Measurements from ENCODE around the gene PIAS4.
"Not testable (repeated sequence)": the region's sequence is repeated elsewhere in the genome, so short reads cannot be mapped to it uniquely, and the experiment has no call there.

DNA sequence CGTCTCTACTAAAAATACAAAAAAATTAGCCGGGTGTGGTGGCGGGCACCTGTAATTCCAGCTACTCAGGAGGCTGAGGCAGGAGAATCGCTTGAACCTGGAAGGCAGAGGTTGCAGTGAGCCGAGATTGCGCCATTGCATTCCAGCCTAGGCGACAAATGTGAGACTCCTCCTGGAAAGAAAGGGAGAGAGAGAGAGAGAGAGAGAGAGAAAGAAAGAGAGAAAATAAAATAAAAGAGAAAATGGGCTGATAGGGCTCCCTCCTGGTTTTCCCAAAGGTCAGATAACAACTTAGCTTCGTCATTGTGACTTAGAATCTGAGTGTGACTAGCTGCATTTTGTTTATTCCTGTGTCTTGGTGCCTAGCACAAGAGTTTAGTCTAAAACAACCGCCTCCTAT lies 2.1 kb upstream of the PIAS4 start:
- TF ChIP-seq, protein P1, sequence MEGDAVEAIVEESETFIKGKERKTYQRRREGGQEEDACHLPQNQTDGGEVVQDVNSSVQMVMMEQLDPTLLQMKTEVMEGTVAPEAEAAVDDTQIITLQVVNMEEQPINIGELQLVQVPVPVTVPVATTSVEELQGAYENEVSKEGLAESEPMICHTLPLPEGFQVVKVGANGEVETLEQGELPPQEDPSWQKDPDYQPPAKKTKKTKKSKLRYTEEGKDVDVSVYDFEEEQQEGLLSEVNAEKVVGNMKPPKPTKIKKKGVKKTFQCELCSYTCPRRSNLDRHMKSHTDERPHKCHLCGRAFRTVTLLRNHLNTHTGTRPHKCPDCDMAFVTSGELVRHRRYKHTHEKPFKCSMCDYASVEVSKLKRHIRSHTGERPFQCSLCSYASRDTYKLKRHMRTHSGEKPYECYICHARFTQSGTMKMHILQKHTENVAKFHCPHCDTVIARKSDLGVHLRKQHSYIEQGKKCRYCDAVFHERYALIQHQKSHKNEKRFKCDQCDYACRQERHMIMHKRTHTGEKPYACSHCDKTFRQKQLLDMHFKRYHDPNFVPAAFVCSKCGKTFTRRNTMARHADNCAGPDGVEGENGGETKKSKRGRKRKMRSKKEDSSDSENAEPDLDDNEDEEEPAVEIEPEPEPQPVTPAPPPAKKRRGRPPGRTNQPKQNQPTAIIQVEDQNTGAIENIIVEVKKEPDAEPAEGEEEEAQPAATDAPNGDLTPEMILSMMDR (IDR thresholded peaks at IDR 0.05; ENCODE audit: insufficient read depth, low read depth, low read length), result not testable (repeated sequence)
- TF ChIP-seq EZH2 (IDR thresholded peaks at IDR 0.05; ENCODE audit: insufficient read depth, low read length), result not testable (repeated sequence)

All from astrocyte (in vitro differentiated cells and primary cell).